ENCODE data around the gene MCF2L2. TPM values are rescaled to one million over a fixed set of nuclear protein-coding genes. Genes with fewer than 3 reads are reported as not detected.

The MCF2L2 gene
- polyA plus RNA-seq, 2 of the 4 experiments (the other 2 are of a cell fraction): 0.03 to 0.05 TPM

DNA sequence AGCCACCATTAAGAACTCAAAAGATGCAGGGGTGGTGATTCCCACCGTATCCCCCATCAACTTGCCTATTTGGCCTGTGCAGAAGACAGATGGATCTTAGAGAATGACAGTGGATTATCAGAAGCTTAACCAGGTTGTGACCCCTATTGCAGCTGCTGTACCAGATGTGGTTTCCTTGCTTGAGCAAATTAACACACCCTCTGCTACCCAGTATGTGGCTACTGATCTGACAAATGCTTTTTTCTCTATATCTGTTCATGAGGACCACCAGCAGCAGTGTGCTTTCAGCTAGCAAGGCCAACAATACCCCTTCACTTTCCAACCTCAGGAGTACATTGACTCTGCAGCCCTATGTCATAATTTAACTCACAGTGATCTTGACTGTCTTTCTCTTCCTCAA, 8.6 kb upstream of the MCF2L2 start:
- 40% methylated on average over 1 of the region's 1 CpG for WGBS (ENCODE audit: missing lambda C conversion rate)
- Histone ChIP-seq H3K4me3 (no peak overlapping the region), H3K4me2 (no peak overlapping the region), H3K4me1 (no peaks in the 10 kb centered on the region), H3K27ac (no peak overlapping the region), H3K9me3 (no peaks in the 10 kb centered on the region)
- DNase-seq (ENCODE audit: low read depth in 1 of 2, low spot score in 1 of 2) (no peak), FAIRE-seq (no peak), ATAC-seq (no peak)
- POLR2A ChIA-PET: no interaction called here
- TF ChIP-seq NPAS2 (CRISPR knock-in tag; IDR thresholded peaks at IDR 0.05; ENCODE audit: borderline replicate concordance) (no peak), CTCF (IDR thresholded peaks at IDR 0.05) (no peak), RNF2 (IDR thresholded peaks at IDR 0.05; ENCODE audit: borderline replicate concordance, low read depth) (no peak), KDM1A (IDR thresholded peaks at IDR 0.05; ENCODE audit: low read depth) (no peak), ELK1 (IDR thresholded peaks at IDR 0.05; ENCODE audit: low read depth, low read length) (no peak), TFCP2L1 (CRISPR knock-in tag; IDR thresholded peaks at IDR 0.05) (no peak), GATA3 (IDR thresholded peaks at IDR 0.05; ENCODE audit: borderline replicate concordance) (no peak), ZSCAN20 (CRISPR knock-in tag; IDR thresholded peaks at IDR 0.05) (no peak), HOXB13 (CRISPR knock-in tag; IDR thresholded peaks at IDR 0.05; ENCODE audit: low read depth) (no peak), CEBPB (IDR thresholded peaks at IDR 0.05) (no peak)
- TF ChIP-seq, protein P1, sequence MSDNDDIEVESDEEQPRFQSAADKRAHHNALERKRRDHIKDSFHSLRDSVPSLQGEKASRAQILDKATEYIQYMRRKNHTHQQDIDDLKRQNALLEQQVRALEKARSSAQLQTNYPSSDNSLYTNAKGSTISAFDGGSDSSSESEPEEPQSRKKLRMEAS (IDR thresholded peaks at IDR 0.05): no peak
- CTCF ChIA-PET: no interaction called here

DNA sequence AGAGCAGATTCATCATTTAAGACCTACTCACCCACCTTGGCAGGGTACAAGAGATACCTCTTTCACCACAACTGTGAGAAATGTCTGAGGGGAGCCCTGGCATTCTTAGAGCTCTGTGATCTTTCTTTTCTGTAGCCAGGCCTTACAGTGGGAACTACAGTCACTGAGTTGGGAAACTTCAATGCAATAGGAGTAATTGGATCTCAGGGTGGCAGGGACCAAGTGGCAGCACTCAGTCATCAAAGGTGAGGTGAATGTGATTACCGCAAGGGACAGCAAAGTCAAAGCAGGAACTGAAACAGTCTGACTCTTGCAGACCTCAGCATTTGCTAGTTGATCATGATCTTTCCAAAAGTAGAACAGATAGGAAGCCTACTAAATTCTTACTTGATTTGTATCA, 7.2 kb upstream of the MCF2L2 start:
- H3K9me3 ChIP-seq: no peaks in the 10 kb centered on the region
- DNase-seq (ENCODE audit: low read depth in 1 of 2, low spot score in 1 of 2): no peak
- H3K27ac ChIP-seq: no peak overlapping the region
- TF ChIP-seq CBX8 (IDR thresholded peaks at IDR 0.05) (no peak), FOSL2 (IDR thresholded peaks at IDR 0.05) (no peak), FOSL2 (CRISPR knock-in tag; IDR thresholded peaks at IDR 0.05) (no peak), RCOR1 (IDR thresholded peaks at IDR 0.05; ENCODE audit: low read depth, low read length) (no peak), SREBF2 (IDR thresholded peaks at IDR 0.05) (no peak), KDM1A (IDR thresholded peaks at IDR 0.05; ENCODE audit: low read depth) (no peak), ZSCAN20 (CRISPR knock-in tag; IDR thresholded peaks at IDR 0.05) (no peak), NR3C1 (IDR thresholded peaks at IDR 0.05) (no peak), FOSB (CRISPR knock-in tag; IDR thresholded peaks at IDR 0.05) (no peak), CBX2 (IDR thresholded peaks at IDR 0.05; ENCODE audit: borderline replicate concordance, low read depth) (no peak), GATA3 (IDR thresholded peaks at IDR 0.05; ENCODE audit: borderline replicate concordance) (no peak), ZNF302 (CRISPR knock-in tag; IDR thresholded peaks at IDR 0.05) (no peak), RFX5 (IDR thresholded peaks at IDR 0.05) (no peak)
- TF ChIP-seq, protein P1 (IDR thresholded peaks at IDR 0.05): no peak
- no peaks in the 10 kb centered on the region for H3K4me1 ChIP-seq
- POLR2A ChIA-PET: no interaction called here
- H3K4me3 ChIP-seq: no peak overlapping the region
- CTCF ChIA-PET: no interaction called here
- WGBS (ENCODE audit: missing lambda C conversion rate): 94% methylated on average over 1 of the region's 1 CpG
- no peak for FAIRE-seq
- ATAC-seq: no peak
- no peak overlapping the region for H3K4me2 ChIP-seq

DNA sequence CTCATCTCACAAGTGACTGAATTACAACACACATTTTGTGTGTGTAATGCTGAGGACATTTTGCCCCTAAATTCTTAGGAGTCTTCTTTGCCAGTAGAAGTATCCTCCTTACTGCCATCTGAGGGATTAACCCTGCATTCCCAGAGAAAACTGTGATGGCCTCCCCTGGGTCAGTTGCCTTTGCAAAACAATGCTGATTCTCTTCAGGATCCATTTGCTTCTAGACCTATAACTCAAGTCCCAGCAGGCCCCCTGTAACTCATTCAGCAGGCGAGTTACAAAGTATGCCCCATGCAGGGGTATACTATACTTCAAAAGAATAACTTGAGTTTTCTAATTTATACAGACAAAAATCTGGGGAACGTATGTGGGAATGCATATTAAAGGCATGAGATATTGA, 6.6 kb upstream of the MCF2L2 start:
- no peaks in the 10 kb centered on the region for H3K9me3 ChIP-seq
- ChIA-PET CTCF (no interaction called here), POLR2A (no interaction called here)
- WGBS (ENCODE audit: missing lambda C conversion rate): 30% methylated on average over 2 of the region's 2 CpGs
- DNase-seq (ENCODE audit: low read depth in 1 of 2, low spot score in 1 of 2) (no peak), ATAC-seq (no peak), FAIRE-seq (no peak)
- no peak overlapping the region for H3K4me3 ChIP-seq
- H3K4me1 ChIP-seq: no peaks in the 10 kb centered on the region
- H3K4me2 ChIP-seq: no peak overlapping the region
- no peak overlapping the region for H3K27ac ChIP-seq
- no peak for TF ChIP-seq HEYL (CRISPR knock-in tag; IDR thresholded peaks at IDR 0.05)
- TF ChIP-seq EHF (CRISPR knock-in tag; IDR thresholded peaks at IDR 0.05): no peak
- no peak for TF ChIP-seq TFCP2L1 (CRISPR knock-in tag; IDR thresholded peaks at IDR 0.05)
- TF ChIP-seq POLR2A (IDR thresholded peaks at IDR 0.05; ENCODE audit: low read length): no peak
- TF ChIP-seq, protein P2, sequence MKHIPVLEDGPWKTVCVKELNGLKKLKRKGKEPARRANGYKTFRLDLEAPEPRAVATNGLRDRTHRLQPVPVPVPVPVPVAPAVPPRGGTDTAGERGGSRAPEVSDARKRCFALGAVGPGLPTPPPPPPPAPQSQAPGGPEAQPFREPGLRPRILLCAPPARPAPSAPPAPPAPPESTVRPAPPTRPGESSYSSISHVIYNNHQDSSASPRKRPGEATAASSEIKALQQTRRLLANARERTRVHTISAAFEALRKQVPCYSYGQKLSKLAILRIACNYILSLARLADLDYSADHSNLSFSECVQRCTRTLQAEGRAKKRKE (CRISPR knock-in tag; IDR thresholded peaks at IDR 0.05; ENCODE audit: low read depth): no peak
- TF ChIP-seq CBX8 (IDR thresholded peaks at IDR 0.05): no peak
- TF ChIP-seq, protein P3, sequence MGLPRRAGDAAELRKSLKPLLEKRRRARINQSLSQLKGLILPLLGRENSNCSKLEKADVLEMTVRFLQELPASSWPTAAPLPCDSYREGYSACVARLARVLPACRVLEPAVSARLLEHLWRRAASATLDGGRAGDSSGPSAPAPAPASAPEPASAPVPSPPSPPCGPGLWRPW (IDR thresholded peaks at IDR 0.05): no peak
- no peak for TF ChIP-seq CEBPB (IDR thresholded peaks at IDR 0.05)
- TF ChIP-seq CHD2 (IDR thresholded peaks at IDR 0.05; ENCODE audit: low read length, partially characterized antibody): no peak
- no peak for TF ChIP-seq NR3C1 (IDR thresholded peaks at IDR 0.05)
- no peak for TF ChIP-seq HOXA7 (CRISPR knock-in tag; IDR thresholded peaks at IDR 0.05)
- TF ChIP-seq, protein P4, sequence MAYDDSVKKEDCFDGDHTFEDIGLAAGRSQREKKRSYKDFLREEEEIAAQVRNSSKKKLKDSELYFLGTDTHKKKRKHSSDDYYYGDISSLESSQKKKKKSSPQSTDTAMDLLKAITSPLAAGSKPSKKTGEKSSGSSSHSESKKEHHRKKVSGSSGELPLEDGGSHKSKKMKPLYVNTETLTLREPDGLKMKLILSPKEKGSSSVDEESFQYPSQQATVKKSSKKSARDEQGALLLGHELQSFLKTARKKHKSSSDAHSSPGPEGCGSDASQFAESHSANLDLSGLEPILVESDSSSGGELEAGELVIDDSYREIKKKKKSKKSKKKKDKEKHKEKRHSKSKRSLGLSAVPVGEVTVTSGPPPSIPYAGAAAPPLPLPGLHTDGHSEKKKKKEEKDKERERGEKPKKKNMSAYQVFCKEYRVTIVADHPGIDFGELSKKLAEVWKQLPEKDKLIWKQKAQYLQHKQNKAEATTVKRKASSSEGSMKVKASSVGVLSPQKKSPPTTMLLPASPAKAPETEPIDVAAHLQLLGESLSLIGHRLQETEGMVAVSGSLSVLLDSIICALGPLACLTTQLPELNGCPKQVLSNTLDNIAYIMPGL (CRISPR knock-in tag; IDR thresholded peaks at IDR 0.05; ENCODE audit: borderline replicate concordance): no peak
- no peak for TF ChIP-seq CHD4 (IDR thresholded peaks at IDR 0.05; ENCODE audit: borderline replicate concordance)
- TF ChIP-seq ZC3H11A (IDR thresholded peaks at IDR 0.05): no peak
